Spleen (tissue), 7 donors: Measurements from ENCODE around the gene FADS6.

Experiments
- POLR2AphosphoS5 ChIP-seq, 3 donors: sonication (generic); formaldehyde crosslinking; IDR thresholded peaks; one replicate each; pipeline ENCODE4 v1.5.1; 2017; ENCODE audit warnings: antibody characterized with exemption in 3 of 3
- TF ChIP-seq, protein P1 (sequence below), 11 experiments: fragments of 200-600 bp in 7 of 11; fragments of 450-650 bp in 4 of 11; sonication (generic) in 4 of 11; IDR thresholded peaks in 8 of 11; conservative IDR thresholded peaks in 3 of 11; 1 replicate in 7 of 11; 2 replicates in 4 of 11; pipeline versions ENCODE4 v1.4.0 to v1.8.0; 2016 to 2021; ENCODE audit warnings: antibody characterized with exemption in 11 of 11, inconsistent platforms in 4 of 11, mild to moderate bottlenecking in 1 of 11
- donor health status: DM: no; HTN: no; CAD: no; lungs with moderate emphysema.
- donor health status: DM: no; HTN: no; CAD: no.
- donor health status: DM: no; HTN: no; CAD: no.

DNA sequence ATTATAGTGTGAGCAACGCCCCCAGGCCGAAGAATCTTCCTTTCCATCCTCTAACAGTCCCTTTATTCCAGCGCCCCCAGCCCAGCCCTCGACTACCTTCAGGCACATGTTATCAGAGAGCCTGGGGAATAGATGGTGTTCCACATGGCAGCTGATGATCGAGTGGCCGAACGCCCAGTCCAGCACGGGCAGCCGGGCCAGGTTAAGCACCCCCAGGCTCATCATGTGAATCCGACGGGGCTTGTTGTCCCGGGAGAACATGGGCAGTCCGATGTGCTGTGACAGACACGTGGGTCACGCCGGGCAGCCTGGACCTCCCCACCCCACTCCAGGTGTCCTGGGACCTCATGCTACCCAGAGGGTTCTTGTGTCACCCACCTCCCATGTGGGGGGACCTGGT is 14.1 kb downstream of the FADS6 start:
- TF ChIP-seq, protein P1, sequence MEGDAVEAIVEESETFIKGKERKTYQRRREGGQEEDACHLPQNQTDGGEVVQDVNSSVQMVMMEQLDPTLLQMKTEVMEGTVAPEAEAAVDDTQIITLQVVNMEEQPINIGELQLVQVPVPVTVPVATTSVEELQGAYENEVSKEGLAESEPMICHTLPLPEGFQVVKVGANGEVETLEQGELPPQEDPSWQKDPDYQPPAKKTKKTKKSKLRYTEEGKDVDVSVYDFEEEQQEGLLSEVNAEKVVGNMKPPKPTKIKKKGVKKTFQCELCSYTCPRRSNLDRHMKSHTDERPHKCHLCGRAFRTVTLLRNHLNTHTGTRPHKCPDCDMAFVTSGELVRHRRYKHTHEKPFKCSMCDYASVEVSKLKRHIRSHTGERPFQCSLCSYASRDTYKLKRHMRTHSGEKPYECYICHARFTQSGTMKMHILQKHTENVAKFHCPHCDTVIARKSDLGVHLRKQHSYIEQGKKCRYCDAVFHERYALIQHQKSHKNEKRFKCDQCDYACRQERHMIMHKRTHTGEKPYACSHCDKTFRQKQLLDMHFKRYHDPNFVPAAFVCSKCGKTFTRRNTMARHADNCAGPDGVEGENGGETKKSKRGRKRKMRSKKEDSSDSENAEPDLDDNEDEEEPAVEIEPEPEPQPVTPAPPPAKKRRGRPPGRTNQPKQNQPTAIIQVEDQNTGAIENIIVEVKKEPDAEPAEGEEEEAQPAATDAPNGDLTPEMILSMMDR (IDR thresholded peaks at IDR 0.05 in 8 of 11, conservative IDR thresholded peaks at IDR 0.05 in 3 of 11): no peak
- no peak for TF ChIP-seq POLR2AphosphoS5 (IDR thresholded peaks at IDR 0.05)
